SU-DHL-6 (cell line): ENCODE measurements around the gene PGM1.

ENCODE experiments used
- H2AFZ ChIP-seq: fragments of 200-600 bp; sonication (generic); 2 replicates; pipeline ENCODE4 v1.6.1; 2014; ENCODE audit warnings: low read depth, mild to moderate bottlenecking, moderate library complexity, mixed read lengths, antibody characterized with exemption, low read length; ENCODE audit not compliant: severe bottlenecking
- H3F3A ChIP-seq: fragments of 200-600 bp; shearing (Covaris generic); 2 replicates; pipeline ENCODE4 v1.6.0; 2016; ENCODE audit warnings: antibody characterized with exemption, mild to moderate bottlenecking; ENCODE audit not compliant: insufficient read depth
- H3K27ac ChIP-seq: fragments of 200-600 bp; sonication (generic); 2 replicates; pipeline ENCODE4 v1.5.1; 2016; ENCODE audit warnings: low read depth, mild to moderate bottlenecking, low read length, moderate library complexity, mixed read lengths
- H3K27me3 ChIP-seq: fragments of 200-600 bp; sonication (generic), shearing (Covaris generic); 2 replicates; pipeline ENCODE4 v1.6.0; 2014; ENCODE audit warnings: mild to moderate bottlenecking, low read length
- H3K36me3 ChIP-seq: fragments of 200-600 bp; sonication (generic); 2 replicates; pipeline ENCODE4 v1.6.1; 2014; ENCODE audit warnings: mild to moderate bottlenecking, low read length, mixed read lengths
- H3K4me2 ChIP-seq: fragments of 300-600, 200-600 bp; shearing (Covaris generic), sonication (generic); 2 replicates; pipeline ENCODE4 v1.6.0; 2014; ENCODE audit warnings: low read length, low read depth, mild to moderate bottlenecking; ENCODE audit not compliant: poor library complexity, severe bottlenecking
- H3K4me3 ChIP-seq: fragments of 200-600 bp; sonication (generic); 2 replicates; pipeline ENCODE4 v1.5.1; 2014; ENCODE audit warnings: antibody characterized with exemption, low read length, mild to moderate bottlenecking, mixed read lengths; ENCODE audit not compliant: insufficient read depth, poor library complexity, severe bottlenecking
- H3K79me2 ChIP-seq: fragments of 200-600 bp; sonication (generic); 2 replicates; pipeline ENCODE4 v1.6.1; 2014; ENCODE audit warnings: mild to moderate bottlenecking, low read length, moderate library complexity; ENCODE audit not compliant: insufficient read depth
- H3K9ac ChIP-seq: fragments of 200-600 bp; sonication (generic); 2 replicates; pipeline ENCODE4 v1.7.0; 2014; ENCODE audit warnings: mild to moderate bottlenecking, low read length
- H3K9me2 ChIP-seq: fragments of 200-600 bp; sonication (generic); replicated peaks from 2 replicates; pipeline ENCODE4 v1.6.1; 2014; ENCODE audit warnings: low read length; ENCODE audit not compliant: insufficient read depth
- H3K9me3 ChIP-seq: fragments of 200-600 bp; sonication (generic); 2 replicates; pipeline ENCODE4 v1.6.1; 2014; ENCODE audit warnings: low read length, mixed read lengths; ENCODE audit not compliant: insufficient read depth
- H4K20me1 ChIP-seq: fragments of 200-600 bp; sonication (generic); 2 replicates; pipeline ENCODE4 v1.6.1; 2014; ENCODE audit warnings: low read depth, mild to moderate bottlenecking, antibody characterized with exemption, low read length, moderate library complexity, mixed read lengths
- CTCF ChIP-seq: fragments of 200-600 bp; sonication (generic); IDR thresholded peaks from one replicate; pipeline ENCODE4 v1.5.1; 2017; ENCODE audit warnings: antibody characterized with exemption, mild to moderate bottlenecking, low read length, moderate library complexity; ENCODE audit not compliant: insufficient read depth, poor library complexity, severe bottlenecking
- EZH2phosphoT487 ChIP-seq: fragments of 200-600 bp; sonication (generic), shearing (Covaris generic); conservative IDR thresholded peaks from 2 replicates; pipeline ENCODE4 v1.6.1; 2018; ENCODE audit warnings: mild to moderate bottlenecking, antibody characterized with exemption, low read length, moderate library complexity, mixed read lengths

Gene PGM1

DNA sequence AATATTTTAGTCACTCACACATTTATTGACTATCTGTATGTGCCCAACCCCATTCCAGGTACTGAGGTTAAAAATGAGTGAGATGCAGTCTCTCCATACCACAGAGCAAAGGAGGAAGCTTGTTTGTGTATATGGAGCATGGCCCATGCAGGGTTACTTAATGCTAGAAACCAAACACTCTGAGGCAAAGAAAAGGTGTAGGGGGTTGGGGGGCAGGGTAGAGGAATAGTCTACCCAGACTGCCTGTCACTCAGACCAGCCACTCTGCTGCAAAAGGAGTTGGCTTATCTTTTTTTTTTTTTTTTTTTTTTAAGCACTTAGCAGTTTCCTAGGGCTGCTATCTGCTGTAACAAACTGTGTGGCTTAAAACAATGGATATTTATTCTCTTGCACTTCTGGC is 19.8 kb downstream of the PGM1 start:
- no peak overlapping the region for H2AFZ ChIP-seq
- H3F3A ChIP-seq = no peaks in the 10 kb centered on the region
- no peaks in the 10 kb centered on the region for H3K9me3 ChIP-seq
- H3K4me3 ChIP-seq = no peak overlapping the region
- no peak for TF ChIP-seq EZH2phosphoT487
- no peak for TF ChIP-seq CTCF
- H3K79me2 ChIP-seq = peaks cover 13% of the 10 kb centered on the region; the same call in 1 of the 2 replicates
- no peak overlapping the region for H3K4me2 ChIP-seq
- no peaks in the 10 kb centered on the region for H3K36me3 ChIP-seq
- H3K9me2 ChIP-seq = no peaks in the 10 kb centered on the region
- H3K27ac ChIP-seq = no peak overlapping the region
- H3K27me3 ChIP-seq = no peaks in the 10 kb centered on the region
- no peaks in the 10 kb centered on the region; the same call in 1 of the 2 replicates for H4K20me1 ChIP-seq
- H3K9ac ChIP-seq = no peak overlapping the region

DNA sequence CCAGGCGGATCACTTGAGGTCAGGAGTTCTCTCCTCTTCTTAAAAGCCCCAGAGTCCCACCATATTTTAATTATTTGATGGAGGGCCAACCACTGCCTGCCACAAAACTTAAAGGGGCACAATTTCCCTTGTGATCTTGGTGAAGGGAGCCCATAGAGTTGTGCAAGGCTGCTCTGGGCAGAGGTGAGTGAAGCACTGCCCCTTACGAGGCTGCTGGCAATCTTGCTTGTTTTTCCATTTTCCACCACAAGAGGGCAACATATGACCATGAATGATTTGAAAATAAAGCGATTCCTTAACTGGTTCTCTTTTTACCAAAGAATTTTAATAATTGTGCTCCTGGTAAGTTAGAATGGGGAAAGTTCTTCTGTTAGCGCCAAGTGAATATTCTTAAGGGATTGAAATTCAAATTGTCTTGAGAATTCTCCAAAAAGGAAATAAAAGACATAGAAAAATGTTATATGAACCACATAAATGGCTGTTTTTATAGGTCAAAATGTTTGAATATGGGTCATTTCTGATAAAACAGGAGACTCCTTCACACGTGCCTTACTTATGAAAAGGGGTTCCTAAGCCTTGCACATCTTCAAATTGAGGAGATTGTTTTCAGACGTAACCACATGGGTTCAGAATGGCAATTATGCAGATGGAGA is 22.7 kb downstream of the PGM1 start:
- Histone ChIP-seq H3F3A (no peaks in the 10 kb centered on the region), H3K9me3 (no peaks in the 10 kb centered on the region), H3K4me3 (no peak overlapping the region), H3K27me3 (no peaks in the 10 kb centered on the region), H3K27ac (no peak overlapping the region), H4K20me1 (no peaks in the 10 kb centered on the region; the same call in 1 of the 2 replicates), H2AFZ (no peak overlapping the region), H3K4me2 (no peak overlapping the region), H3K79me2 (peaks cover 9% of the 10 kb centered on the region; the same call in 1 of the 2 replicates), H3K9me2 (no peaks in the 10 kb centered on the region), H3K9ac (no peak overlapping the region), H3K36me3 (no peaks in the 10 kb centered on the region)
- TF ChIP-seq CTCF = peak; percentile 58
- TF ChIP-seq EZH2phosphoT487 = no peak

GRCh38 chr1:63617450-63617849 is 24.2 kb downstream of the PGM1 start:
- Histone ChIP-seq H3K9me2 (no peaks in the 10 kb centered on the region), H3K27me3 (no peaks in the 10 kb centered on the region), H3K27ac (no peak overlapping the region), H4K20me1 (no peaks in the 10 kb centered on the region; the same call in 1 of the 2 replicates), H3K79me2 (peaks cover 9% of the 10 kb centered on the region; the same call in 1 of the 2 replicates), H3K9me3 (no peaks in the 10 kb centered on the region), H3K9ac (no peak overlapping the region), H2AFZ (no peak overlapping the region), H3K4me3 (no peak overlapping the region), H3K4me2 (no peak overlapping the region), H3K36me3 (no peaks in the 10 kb centered on the region), H3F3A (no peaks in the 10 kb centered on the region)
- no peak for TF ChIP-seq EZH2phosphoT487
- TF ChIP-seq CTCF = no peak
